Measurements from ENCODE around the gene NANOS3. TPM values are rescaled to one million over a fixed set of nuclear protein-coding genes. Genes with fewer than 3 reads are reported as not detected.
A peak's percentile ranks its signal among the peaks of the same experiment; 100 is the strongest.

The NANOS3 gene
- total and polyA plus RNA-seq, 2 of the 13 experiments (the other 11 are each of a cell fraction or from before 2014, with no cell fraction given), result 0.21 TPM; not detected in 1

DNA sequence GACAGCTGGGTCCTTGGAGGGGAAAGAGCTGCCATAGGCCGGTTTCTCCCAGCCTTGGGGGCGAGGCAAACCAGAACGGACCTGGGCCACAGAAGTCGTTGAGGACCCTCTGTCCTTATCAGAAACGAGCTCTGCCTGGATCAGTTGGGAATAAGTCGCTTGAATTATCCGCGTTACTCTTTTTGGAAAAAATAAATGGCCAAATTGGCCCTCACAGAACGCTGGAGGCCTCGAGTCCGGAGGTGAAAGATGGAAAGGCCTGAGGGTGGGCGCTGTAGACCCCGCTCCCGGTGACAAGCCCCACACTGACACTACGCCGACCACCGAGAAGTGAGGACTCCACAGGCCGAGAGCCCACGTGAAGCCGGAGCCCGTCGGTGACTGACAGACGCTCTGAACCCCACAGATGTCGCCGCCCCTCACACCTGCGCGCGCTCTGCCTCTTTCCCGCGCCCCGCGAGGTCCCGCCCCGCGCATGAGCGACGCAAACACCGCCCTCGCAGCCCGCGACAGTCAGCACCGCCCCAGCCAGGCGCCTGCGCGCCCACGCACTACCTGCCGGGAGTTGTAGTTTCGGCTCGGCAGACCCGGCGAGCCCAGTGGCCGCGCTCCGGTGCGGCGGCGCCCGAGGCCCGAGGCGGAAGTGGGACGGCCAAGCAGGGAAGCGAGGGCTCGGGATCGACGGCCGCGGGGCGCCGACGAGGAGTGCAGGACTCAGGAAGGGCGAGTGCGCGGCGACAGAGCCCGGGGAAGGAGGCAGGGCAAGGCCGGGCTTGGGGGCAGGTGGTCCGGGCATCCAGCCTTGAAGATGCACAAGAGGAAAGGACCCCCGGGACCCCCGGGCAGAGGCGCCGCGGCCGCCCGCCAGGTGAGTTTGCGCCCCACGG is 28.9 kb downstream of the NANOS3 start, which contains the start of the genes BRME1 and CC2D1A (continued):
- TF ChIP-seq DR1 (CRISPR knock-in tag; IDR thresholded peaks at IDR 0.05) (peak; percentile 42; the same call in 1 of the 2 replicates), TBX3 (IDR thresholded peaks at IDR 0.05; ENCODE audit: borderline replicate concordance) (no peak), NFE2 (CRISPR knock-in tag; IDR thresholded peaks at IDR 0.05) (no peak), ZNF20 (CRISPR knock-in tag; IDR thresholded peaks at IDR 0.05) (no peak), MXD4 (CRISPR knock-in tag; IDR thresholded peaks at IDR 0.05) (peak; percentile 82), SRSF1 (optimal IDR thresholded peaks at IDR 0.05; ENCODE audit: low read depth, low read length) (peak; percentile 43), SRY (CRISPR knock-in tag; IDR thresholded peaks at IDR 0.05) (peak; percentile 88), ELF3 (CRISPR knock-in tag; IDR thresholded peaks at IDR 0.05) (peak; percentile 92), NFKBIZ (CRISPR knock-in tag; IDR thresholded peaks at IDR 0.05) (peak; percentile 70; the same call in 1 of the 2 replicates), TEAD2 (CRISPR knock-in tag; IDR thresholded peaks at IDR 0.05) (no peak; the same call in 1 of the 2 replicates)
- TF ChIP-seq, protein P1, sequence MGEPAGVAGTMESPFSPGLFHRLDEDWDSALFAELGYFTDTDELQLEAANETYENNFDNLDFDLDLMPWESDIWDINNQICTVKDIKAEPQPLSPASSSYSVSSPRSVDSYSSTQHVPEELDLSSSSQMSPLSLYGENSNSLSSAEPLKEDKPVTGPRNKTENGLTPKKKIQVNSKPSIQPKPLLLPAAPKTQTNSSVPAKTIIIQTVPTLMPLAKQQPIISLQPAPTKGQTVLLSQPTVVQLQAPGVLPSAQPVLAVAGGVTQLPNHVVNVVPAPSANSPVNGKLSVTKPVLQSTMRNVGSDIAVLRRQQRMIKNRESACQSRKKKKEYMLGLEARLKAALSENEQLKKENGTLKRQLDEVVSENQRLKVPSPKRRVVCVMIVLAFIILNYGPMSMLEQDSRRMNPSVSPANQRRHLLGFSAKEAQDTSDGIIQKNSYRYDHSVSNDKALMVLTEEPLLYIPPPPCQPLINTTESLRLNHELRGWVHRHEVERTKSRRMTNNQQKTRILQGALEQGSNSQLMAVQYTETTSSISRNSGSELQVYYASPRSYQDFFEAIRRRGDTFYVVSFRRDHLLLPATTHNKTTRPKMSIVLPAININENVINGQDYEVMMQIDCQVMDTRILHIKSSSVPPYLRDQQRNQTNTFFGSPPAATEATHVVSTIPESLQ (CRISPR knock-in tag; conservative IDR thresholded peaks at IDR 0.05), result 0 out of 2 replicates have a peak, but pooled peaks have one; percentile 76
- TF ChIP-seq, protein P2, sequence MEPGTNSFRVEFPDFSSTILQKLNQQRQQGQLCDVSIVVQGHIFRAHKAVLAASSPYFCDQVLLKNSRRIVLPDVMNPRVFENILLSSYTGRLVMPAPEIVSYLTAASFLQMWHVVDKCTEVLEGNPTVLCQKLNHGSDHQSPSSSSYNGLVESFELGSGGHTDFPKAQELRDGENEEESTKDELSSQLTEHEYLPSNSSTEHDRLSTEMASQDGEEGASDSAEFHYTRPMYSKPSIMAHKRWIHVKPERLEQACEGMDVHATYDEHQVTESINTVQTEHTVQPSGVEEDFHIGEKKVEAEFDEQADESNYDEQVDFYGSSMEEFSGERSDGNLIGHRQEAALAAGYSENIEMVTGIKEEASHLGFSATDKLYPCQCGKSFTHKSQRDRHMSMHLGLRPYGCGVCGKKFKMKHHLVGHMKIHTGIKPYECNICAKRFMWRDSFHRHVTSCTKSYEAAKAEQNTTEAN (CRISPR knock-in tag; conservative IDR thresholded peaks at IDR 0.05), result peak; percentile 69; the same call in 1 of the 2 replicates
- TF ChIP-seq, protein P3, sequence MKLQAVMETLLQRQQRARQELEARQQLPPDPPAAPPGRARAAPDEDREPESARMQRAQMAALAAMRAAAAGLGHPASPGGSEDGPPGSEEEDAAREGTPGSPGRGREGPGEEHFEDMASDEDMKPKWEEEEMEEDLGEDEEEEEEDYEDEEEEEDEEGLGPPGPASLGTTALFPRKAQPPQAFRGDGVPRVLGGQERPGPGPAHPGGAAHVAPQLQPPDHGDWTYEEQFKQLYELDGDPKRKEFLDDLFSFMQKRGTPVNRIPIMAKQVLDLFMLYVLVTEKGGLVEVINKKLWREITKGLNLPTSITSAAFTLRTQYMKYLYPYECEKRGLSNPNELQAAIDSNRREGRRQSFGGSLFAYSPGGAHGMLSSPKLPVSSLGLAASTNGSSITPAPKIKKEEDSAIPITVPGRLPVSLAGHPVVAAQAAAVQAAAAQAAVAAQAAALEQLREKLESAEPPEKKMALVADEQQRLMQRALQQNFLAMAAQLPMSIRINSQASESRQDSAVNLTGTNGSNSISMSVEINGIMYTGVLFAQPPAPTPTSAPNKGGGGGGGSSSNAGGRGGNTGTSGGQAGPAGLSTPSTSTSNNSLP (IDR thresholded peaks at IDR 0.05; ENCODE audit: low read depth, low read length), result no peak
- TF ChIP-seq, protein P4, sequence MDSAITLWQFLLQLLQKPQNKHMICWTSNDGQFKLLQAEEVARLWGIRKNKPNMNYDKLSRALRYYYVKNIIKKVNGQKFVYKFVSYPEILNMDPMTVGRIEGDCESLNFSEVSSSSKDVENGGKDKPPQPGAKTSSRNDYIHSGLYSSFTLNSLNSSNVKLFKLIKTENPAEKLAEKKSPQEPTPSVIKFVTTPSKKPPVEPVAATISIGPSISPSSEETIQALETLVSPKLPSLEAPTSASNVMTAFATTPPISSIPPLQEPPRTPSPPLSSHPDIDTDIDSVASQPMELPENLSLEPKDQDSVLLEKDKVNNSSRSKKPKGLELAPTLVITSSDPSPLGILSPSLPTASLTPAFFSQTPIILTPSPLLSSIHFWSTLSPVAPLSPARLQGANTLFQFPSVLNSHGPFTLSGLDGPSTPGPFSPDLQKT (CRISPR knock-in tag; IDR thresholded peaks at IDR 0.05; ENCODE audit: borderline replicate concordance), result no peak
- TF ChIP-seq, protein P5, sequence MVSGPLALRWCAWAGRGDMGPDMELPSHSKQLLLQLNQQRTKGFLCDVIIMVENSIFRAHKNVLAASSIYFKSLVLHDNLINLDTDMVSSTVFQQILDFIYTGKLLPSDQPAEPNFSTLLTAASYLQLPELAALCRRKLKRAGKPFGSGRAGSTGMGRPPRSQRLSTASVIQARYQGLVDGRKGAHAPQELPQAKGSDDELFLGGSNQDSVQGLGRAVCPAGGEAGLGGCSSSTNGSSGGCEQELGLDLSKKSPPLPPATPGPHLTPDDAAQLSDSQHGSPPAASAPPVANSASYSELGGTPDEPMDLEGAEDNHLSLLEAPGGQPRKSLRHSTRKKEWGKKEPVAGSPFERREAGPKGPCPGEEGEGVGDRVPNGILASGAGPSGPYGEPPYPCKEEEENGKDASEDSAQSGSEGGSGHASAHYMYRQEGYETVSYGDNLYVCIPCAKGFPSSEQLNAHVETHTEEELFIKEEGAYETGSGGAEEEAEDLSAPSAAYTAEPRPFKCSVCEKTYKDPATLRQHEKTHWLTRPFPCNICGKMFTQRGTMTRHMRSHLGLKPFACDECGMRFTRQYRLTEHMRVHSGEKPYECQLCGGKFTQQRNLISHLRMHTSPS (CRISPR knock-in tag; IDR thresholded peaks at IDR 0.05; ENCODE audit: low read depth), result no peak
- TF ChIP-seq, protein P6, sequence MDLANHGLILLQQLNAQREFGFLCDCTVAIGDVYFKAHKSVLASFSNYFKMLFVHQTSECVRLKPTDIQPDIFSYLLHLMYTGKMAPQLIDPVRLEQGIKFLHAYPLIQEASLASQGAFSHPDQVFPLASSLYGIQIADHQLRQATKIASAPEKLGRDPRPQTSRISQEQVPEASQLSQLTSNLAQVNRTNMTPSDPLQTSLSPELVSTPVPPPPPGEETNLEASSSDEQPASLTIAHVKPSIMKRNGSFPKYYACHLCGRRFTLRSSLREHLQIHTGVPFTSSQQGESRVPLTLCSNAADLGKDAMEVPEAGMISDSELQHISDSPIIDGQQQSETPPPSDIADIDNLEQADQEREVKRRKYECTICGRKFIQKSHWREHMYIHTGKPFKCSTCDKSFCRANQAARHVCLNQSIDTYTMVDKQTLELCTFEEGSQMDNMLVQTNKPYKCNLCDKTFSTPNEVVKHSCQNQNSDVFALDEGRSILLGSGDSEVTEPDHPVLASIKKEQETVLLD (CRISPR knock-in tag; IDR thresholded peaks at IDR 0.05; ENCODE audit: low read depth), result peak; percentile 94
- TF ChIP-seq, protein P7, sequence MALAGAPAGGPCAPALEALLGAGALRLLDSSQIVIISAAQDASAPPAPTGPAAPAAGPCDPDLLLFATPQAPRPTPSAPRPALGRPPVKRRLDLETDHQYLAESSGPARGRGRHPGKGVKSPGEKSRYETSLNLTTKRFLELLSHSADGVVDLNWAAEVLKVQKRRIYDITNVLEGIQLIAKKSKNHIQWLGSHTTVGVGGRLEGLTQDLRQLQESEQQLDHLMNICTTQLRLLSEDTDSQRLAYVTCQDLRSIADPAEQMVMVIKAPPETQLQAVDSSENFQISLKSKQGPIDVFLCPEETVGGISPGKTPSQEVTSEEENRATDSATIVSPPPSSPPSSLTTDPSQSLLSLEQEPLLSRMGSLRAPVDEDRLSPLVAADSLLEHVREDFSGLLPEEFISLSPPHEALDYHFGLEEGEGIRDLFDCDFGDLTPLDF (CRISPR knock-in tag; IDR thresholded peaks at IDR 0.05), result peak; percentile 99

Measured in HepG2 (cell line).